NCI-H146 (cell line): ENCODE measurements around the gene SNX14.
"Not testable (repeated sequence)": the region's sequence is repeated elsewhere in the genome, so short reads cannot be mapped to it uniquely, and the experiment has no call there.

Source experiments
- DNase-seq: peaks from one replicate; lab custom pipeline; 2025; lab: John Stamatoyannopoulos, UW

Gene SNX14

DNA sequence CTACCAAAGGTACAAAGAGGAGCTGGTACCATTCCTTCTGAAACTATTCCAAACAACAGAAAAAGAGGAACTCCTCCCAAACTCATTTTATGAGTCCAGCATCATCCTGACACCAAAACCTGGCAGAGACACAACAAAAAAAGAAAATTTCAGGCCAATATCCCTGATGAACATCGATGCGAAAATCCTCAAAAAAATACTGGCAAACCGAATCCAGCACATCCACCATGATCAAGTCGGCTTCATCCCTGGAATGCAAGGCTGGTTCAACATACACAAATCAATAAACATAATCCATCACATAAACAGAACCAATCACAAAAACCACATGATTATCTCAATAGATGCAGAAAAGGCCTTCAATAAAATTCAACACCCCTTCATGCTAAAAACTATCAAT lies 10.8 kb downstream of the SNX14 start:
- DNase-seq = not testable (repeated sequence)

DNA sequence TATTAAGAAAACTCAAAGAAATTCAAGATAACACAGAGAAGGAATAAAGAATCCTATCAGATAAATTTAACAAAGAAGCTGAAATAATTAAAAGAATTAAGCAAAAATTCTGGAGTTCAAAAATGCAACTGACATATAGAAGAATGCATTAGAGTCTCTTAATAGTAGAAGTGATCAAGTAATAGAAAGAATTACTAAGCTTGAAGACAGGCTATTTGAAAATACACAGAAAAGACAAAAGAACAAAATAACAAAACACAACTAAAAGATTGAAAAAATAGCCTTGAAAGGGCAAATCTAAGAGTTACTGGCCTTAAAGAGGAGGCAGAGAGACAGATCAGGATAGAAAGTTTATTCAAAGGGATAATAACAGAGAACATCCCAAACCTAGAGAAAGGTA lies 12.1 kb downstream of the SNX14 start:
- no peak for DNase-seq

GRCh38 chr6:85580878-85581267 lies 12.8 kb downstream of the SNX14 start:
- DNase-seq = no peak

GRCh38 chr6:85580118-85580877 lies 13.4 kb downstream of the SNX14 start:
- DNase-seq = no peak

DNA sequence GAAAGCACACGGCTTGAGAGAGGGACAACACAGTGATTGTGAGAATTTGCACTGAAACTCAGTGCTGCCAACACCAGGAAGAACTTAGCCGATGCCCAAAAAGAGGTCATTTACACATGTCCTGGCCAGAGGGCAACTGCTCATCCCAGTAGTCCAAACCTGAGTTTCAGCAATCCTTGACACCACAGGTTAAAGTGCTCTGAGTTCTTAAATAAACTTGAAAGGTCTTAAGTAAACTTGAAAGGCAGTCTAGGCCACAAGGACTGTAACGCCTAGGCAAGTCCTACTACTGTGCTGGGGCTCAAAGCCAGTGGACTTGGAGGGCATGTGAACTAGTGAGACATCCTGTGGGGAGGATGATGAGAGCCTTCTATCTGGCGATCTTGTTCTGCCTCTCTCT lies 14.1 kb downstream of the SNX14 start:
- no peak for DNase-seq

DNA sequence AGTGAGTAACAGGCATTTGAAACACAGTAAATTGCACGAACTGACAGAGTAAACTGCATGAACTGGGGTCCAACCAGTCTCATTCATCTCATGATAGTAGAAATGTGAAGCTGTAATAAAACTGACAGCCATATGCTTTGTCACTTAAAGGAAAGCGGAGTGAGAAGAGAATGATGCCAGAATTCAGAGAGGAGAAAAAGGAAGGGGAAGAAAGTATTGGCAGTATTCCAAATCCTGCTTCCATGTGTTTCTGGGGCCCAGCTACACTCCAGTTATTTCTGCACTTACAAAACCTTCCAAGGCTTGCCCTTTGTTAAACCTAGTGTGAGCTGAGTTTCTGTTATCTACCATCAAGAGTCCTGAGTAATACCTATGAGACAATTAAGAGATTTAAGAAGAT lies 17.2 kb downstream of the SNX14 start:
- DNase-seq = no peak

DNA sequence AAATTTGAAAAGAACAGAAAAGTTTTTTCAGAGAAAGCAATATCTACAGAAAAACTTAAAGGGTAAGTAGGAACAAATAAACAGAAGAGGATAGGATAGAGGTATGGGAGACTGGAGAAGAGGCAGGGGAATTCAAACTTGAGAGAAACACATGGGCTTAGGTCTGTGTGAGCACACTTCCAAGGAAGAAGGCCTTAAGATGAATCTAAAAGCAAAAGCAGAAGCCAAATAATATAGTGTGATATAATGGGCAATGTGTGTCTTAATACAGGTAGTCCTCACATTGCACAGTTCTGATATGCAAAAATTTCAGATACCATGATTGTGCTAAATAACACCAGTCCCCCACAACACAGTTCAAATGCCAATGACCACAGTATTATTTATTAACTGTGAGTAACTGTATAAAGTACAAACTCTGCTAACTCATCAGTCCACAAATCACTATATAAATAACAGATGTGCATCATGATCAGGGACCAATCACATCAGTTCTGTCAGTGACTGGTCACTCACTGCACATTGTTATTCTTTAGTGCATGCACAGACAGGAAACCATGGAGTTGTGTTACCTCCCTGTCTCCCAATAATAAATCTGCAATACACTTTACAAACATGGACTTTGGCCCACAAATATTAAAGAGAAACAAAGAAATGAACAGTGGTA lies 18.6 kb downstream of the SNX14 start:
- no peak for DNase-seq

- DNase-seq = no peak
Measured at GRCh38 chr6:85569323-85569722, 24.3 kb downstream of the SNX14 start.

- no peak for DNase-seq
Measured at GRCh38 chr6:85568411-85568810, 25.2 kb downstream of the SNX14 start.

- no peak for DNase-seq
Measured at GRCh38 chr6:85565736-85566135, 27.9 kb downstream of the SNX14 start.

GRCh38 chr6:85564223-85564622 lies 29.4 kb downstream of the SNX14 start:
- not testable (repeated sequence) for DNase-seq

- no peak for DNase-seq
Measured at GRCh38 chr6:85561750-85562357, 31.8 kb downstream of the SNX14 start.

GRCh38 chr6:85556992-85557668 lies 36.5 kb downstream of the SNX14 start:
- DNase-seq = no peak

- DNase-seq = no peak
Measured at GRCh38 chr6:85552652-85553051, 41.0 kb downstream of the SNX14 start.

GRCh38 chr6:85551264-85551663 lies 42.4 kb downstream of the SNX14 start:
- DNase-seq = no peak

DNA sequence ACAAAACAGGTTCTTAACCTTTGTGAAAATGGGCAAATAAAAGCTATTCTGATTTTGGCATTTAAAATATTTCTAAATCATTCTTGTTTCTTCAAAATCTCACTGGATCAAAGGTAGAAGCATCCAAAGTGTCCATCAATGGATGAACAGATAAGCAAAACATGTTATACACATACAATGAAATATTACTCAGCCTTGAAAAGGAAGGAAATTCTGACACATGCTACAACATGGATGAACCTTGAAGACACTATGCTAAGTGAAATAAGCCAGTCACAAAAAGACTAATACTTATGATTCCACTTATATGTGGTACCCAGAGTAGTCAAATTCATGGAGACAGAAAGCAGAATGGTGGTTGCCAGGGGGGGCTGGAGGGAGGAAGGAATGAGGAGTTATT lies 45.9 kb downstream of the SNX14 start:
- DNase-seq = no peak

GRCh38 chr6:85544776-85545175 lies 48.9 kb downstream of the SNX14 start:
- no peak for DNase-seq

DNA sequence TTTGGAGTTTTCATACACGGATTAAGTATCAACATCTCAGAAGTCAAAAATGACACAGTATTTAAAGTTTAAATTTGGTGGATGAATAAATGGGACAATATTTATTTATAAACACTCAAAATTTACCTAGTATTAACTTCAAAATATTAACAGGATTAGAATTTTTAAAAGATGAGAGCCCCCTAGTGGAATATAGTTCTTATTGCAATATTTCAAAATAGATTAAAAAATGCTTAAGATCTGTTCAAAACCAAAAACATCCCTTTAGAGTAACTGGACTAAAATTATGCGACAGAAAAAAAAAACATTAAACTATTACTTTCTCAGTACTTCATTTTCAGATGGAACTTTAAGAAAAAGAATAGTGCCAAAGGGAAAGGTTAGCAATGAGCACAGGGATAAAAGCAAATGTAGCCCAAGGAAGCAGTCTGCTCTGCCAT lies 56.6 kb downstream of the SNX14 start:
- DNase-seq = no peak

GRCh38 chr6:85524281-85524680 lies 69.4 kb downstream of the SNX14 start:
- DNase-seq = not testable (repeated sequence)

DNA sequence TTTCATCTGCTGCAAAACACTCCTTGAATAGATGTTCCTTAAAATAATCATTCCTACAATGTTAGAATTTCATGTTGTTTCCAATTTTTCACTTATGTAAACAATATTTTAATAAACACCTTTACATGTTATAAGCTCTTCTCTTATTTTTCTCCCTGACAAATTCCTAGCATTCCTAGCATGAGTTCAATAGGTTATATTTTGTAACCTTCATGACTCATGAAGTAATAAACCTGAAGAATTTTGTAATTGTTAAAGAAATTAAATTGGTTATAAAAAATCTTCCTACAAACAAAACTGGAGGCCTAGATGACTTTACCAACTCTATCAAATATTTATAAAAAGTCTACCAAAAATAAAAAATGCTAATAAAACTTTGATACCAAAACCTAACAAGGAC lies 77.5 kb downstream of the SNX14 start:
- DNase-seq = no peak

- DNase-seq = no peak
Measured at GRCh38 chr6:85506441-85507093, 87.1 kb downstream of the SNX14 start.

DNA sequence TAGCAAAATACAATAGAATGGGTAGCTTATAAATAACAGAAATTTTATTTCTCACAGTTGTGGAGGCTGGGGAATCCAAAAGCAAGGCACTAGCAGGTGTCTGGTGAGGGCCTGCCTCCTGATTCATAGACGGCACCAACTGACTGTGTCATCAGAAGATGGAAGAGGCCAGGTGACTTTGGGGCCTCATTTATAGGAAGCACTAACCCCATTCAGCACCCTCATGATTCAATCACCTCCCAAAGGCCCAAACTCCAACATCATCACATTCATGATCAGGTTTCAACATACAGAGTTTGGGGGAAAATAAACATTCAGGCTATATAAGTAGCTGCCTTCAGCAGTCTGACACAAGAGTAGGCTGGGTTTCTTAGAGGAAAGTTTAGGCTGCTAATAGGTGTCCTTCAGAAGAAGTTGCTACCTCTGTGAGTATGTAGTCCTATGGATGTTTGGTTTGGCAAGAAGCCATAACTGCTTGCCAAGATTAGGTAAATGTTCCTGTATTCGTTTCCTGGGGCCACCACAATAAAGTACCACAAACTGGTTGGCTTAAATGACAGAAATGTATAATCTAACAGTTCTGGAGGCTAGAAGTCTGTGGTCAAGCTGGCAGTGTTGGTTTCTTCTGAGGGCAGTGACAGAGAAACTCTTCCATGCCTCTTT lies 94.9 kb downstream of the SNX14 start:
- DNase-seq = no peak
